Measurements from ENCODE around the gene PRR33.
"Not testable (repeated sequence)": the region's sequence is repeated elsewhere in the genome, so short reads cannot be mapped to it uniquely, and the experiment has no call there.

PRR33 gene

DNA sequence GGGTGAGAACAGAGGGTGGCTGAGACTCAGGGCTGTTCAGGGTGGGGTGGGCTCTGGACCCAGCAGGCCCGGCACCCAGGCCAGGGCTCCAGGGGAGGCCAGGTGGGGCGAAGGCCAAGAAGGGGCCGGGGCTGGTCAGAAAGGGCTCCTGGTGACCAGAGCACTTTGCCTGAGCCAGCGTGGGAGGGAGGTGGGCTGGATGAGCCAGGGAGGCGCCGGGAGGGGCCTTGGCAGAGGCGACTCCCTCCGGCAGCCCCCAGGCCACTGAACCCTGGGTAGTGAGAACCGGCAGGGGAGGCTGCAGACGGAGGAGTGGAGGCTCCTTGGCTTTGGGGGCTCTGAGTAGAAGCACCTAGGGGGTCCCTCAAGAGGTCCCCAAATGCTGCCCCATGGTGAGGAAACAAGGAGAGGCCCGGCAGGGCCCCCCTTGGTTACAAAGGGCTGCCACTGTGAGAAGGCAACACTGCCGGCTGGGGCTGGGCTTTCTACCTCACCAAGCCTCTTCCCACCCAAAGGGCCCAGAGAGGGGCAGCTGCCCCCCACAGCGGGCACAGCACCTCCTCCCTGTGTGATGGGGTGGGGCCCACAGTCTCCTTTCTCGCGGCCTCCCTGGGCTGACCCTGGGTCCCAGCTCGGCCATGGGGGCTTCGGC is 17.1 kb downstream of the PRR33 start:
- DNase-seq, result not testable (repeated sequence)

DNA sequence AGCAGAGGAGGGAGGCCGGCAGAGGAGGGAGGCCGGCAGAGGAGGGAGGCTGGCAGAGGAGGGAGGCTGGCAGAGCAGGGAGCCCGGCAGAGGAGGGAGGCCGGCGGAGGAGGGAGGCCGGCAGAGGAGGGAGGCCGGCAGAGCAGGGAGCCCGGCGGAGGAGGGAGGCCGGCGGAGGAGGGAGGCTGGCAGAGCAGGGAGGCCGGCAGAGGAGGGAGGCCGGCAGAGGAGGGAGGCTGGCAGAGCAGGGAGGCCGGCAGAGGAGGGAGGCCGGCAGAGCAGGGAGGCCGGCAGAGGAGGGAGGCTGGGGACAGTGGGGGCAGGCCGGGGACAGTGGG is 17.9 kb downstream of the PRR33 start:
- not testable (repeated sequence) for DNase-seq

DNA sequence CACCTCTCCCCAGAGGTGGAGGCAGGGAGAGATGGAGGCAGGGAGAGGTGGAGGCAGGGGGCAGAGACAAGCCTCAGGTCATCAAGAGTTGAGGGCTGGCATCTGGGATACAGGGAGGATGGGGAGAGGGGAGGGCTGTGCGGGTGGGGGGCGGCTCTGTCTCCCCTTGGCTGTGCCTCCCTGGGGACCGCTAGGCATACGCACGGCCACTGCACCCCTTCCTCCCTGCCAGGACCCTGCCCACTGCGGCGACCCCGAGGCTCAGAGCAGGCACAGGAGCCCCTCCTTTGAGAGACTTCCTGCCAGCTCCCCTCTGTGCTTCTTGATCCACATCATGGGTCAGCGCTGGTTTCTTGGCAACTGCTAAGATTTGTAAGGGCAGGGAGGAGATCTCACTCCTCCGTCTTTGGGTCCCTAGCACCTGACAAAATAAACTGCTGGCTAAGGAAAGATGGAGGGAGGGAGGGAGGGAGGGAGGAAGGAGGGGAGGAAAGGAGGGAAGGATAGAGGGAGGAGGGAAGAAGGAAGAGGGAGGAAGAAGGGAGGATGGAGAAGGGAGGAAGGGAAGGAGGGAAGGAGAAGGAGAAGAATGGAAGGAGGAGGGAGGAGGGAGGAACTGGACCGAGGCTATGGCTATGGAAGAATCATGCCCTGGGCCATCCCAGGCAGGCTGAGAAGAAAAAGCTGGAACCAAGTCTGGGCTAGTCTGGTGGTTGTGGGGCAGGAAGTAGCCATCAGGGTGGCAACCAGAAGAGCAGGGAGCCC is 18.5 kb downstream of the PRR33 start:
- DNase-seq, result no peak

DNA sequence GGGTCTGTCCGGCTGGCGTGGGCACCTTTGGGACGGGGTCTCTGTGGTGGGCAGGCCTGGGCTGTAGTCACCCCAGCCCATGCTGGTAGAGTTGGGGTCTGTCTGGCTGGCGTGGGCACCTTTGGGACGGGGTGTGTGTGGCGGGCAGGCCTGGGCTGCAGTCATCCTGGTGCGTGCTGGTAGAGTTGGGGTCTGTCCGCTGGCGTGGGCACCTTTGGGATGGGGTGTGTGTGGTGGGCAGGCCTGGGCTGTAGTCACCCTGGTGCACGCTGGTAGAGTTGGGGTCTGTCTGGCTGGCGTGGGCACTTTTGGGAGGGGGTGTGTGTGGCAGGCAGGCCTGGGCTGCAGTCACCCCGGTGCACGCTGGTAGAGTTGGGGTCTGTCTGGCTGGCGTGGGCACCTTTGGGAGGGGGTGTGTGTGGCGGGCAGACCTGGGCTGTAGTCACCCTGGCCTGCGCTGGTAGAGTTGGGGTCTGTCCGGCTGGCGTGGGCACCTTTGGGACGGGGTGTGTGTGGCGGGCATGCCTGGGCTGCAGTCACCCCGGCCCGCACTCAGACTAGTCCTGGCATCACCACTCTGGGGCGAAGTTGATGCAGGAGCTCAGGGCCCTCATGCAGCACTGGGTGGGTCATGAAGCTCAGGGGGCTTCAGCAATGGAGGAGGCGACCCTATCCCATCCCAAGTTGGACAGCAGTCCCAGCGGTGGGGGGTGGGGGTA is 19.3 kb downstream of the PRR33 start:
- no peak for DNase-seq

DNA sequence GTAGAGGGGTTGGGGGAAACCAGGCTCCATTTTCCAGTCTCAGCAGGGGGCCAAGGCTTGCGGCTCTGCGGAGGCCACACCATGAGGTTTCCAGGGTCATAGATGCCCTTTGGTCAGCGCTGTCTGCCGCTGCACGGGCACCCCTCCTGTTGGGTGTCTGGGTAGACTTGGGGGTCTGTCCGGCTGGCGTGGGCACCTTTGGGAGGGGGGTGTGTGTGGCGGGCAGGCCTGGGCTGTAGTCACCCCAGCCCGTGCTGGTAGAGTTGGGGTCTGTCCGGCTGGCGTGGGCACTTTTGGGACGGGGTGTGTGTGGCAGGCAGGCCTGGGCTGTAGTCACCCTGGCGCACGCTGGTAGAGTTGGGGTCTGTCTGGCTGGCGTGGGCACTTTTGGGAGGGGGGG is 20.2 kb downstream of the PRR33 start:
- DNase-seq, result no peak

DNA sequence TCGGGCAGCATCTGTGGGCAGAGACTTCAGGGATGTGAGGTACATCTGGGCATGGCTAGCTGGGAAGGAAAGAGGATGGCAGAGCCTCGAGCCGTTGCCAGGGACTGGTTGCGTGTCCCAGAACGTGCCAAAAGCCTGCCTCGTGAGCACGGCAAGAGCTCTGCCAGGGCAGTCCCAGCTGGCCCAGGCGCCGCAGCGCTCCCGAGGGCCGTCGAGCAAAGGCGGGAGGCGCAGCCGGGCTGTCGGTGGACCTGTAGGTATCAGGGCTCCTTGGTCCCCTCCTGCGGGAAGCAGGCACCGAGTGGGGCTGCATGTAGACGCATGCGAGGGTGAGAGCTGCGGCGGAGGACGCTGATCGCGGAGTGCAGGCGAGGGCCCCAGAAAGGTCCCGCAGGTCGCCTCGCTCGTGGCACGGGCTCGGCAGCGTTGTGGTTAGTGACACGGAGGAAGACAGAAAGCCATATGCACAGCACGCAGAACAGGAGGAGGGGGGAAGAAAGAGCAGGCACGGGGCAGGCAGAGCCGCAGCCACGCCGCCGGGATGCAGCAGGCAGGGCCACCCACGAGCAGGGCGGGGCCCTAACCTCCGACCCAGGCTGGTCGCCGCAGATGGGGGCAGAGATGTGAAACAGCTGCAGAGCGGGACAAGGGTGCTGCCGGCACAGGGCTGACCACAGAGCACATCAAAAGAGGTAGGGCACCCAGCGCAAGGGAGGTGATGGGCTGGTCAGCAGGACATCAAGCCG is 20.8 kb downstream of the PRR33 start:
- no peak for DNase-seq

DNA sequence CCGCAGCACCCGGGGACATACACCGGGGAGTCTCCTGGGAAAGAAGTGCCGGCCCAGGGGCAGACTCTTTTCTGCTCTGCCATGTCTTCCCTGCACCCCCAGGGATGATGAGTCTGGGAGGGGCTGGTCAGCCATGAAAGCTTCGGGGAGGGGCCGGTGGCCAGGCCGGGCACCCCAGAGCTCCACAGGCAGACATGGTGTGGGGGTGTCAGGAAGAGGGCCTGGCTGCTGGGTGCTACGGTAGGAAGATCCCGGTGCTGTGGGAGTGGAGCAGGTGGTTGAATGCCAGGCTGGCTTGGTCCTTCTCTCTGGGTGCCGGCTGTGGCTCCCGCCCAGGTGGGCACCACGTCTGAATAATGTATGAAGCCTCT is 21.4 kb downstream of the PRR33 start:
- DNase-seq, result no peak

DNA sequence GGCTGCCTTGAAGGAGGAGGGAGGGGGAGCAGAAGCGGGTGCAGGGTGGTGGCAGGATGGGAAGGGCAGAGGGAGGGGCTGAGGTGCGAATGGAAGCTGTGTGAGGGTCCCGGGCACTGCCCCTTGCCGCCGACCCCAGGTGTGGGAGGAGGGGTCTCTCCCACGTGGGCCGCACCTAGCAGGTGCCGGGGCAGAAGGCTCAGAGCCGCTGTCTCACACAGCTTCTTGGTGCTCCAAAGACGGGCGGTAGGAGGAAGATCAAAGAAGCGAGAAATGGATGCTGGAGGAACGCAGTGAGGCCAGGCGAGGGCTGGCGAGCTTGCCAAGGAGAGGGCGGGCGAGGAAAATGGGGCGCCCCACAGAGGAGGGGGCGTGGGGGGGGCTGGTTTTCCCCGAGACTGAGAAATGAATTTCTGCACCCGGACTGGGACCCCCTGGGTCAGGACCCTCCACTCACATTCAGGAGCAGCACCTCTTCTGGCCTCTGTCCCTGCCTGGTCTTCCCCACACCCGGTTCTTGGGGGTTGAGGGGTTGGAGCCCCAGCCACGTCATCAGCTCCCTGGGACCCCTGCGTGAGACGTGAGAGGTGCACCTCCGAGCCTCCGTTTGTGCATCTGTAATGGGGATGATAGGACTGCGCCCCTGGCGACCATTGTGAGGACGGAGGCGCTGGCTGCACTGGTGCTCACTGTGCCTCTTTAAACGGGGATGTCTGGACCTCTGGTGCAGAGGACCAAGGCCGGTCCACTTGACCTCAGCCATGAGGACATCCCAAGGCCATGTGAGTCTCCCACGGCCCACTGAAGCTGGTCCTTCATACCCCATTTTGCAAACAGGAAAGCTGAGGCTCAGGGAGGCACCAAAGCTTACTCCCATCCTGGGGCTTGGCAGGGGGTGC is 22.0 kb downstream of the PRR33 start:
- no peak for DNase-seq

DNA sequence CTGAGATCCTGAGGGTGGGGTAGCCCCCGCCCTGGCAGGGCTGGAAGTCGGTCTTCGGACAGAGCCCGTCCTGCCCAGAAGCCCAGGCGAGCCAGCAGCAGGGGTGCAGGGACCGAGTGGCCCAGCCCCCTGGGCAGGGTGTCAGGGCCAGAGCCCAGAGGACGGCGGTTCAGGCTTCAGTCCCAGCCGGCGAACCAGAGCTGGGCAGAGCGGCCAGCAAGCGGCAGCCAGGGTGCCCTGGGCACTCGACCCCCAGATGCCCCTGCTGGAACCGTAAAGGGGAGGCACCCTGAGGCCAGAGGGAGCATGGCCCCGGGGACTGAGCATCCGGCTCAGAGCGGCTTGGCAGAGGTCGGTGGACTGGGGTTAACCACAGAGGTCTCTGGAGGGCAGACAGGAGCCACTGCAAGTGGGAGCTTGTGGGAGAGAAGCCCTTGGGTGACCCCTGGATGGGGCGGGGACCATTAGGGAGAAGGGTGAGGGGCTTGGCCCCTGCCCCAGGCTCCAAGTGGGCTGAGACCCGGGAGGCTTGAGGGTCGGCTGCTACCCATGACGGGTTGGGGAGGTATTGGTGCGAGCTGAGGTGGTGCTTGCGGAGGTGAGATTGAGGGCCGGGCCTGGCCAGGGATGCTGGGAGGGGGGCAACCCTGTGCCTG is 22.9 kb downstream of the PRR33 start:
- no peak for DNase-seq

DNA sequence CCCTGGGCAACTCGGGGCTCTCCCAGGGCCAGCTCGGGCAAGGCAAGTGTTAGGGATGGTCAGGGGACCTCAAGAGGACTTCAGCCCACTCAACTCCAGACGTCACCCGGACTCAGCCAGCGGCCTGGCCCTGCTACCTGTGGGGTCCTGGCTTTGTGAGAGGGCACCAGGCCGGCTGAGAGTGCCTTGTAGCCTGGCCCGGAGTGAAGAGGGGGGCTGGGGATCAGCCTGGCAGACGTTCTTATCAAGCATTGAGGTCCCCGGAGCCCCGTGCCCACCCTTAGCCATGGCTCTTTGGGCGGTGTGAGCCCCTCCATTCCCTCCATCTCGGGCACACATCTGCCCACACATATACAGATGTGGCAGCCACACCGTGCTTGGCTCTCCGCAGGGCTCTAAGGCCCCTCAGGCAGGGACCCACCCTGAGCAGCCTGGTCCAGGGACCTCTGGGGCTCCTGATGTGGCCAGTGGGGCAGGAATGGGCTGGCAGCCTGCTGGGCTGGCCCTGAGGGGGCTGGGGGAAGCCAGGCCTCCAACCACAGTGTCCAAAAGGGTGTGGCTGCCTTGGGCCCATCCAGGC is 23.5 kb downstream of the PRR33 start:
- DNase-seq, result no peak

DNA sequence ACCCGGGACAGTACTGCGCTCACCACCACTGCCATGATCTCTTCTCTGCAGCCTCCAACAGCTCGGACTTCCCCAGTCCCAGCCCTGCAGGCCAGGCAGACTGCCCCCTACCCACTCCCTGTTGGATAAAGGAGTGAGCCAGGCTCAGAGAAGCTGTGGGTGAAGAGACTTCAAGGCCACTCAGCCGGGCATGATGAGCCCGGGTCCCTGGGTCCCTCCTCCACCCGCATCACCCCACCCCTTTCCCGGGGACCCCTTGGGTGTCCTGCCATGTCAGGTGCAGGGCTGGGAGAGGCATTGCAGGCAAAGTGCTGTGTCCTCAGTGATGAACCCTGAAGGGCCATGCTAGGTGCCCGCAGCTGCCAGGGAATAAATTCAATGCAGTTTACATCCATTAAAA is 24.3 kb downstream of the PRR33 start:
- DNase-seq, result no peak

DNA sequence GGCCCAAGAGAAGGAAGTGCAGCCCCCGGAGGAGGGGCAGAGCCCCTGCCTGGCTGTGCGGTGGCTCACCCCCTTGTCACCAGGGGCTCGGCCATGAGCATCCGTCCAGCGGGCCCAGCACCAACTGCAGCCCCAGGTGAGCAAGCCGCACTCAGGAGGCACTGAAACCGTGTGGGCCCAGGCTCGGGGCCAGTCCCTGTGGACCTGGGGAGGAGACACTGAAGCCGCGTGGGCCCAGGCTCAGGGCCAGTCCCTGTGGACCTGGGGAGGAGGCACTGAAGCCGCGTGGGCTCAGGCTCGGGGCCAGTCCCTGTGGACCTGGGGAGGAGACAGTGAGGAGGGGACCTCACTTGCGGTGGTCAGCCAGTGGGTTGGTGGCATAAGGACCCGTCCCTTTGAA is 24.9 kb downstream of the PRR33 start:
- no peak for DNase-seq

DNA sequence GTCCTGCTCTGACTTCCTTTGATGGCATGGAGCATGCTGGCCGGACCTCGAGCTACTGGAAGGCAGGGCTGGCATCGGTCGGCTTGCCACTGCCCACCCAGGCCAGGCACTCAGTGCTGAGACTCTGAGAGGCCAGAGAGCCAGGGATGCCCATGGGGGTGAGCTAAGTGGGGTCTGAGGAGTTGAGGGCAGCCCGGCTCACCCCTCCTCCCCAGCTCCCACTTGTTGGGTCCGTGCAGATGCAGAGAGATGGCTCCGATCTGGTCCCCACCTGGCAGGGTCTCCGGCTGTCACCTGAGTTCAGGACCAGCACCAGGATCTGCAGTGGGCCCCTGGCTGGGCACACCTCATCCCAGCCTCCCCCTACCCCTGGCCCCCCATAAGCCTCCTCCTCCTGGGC is 25.5 kb downstream of the PRR33 start:
- DNase-seq, result no peak

DNA sequence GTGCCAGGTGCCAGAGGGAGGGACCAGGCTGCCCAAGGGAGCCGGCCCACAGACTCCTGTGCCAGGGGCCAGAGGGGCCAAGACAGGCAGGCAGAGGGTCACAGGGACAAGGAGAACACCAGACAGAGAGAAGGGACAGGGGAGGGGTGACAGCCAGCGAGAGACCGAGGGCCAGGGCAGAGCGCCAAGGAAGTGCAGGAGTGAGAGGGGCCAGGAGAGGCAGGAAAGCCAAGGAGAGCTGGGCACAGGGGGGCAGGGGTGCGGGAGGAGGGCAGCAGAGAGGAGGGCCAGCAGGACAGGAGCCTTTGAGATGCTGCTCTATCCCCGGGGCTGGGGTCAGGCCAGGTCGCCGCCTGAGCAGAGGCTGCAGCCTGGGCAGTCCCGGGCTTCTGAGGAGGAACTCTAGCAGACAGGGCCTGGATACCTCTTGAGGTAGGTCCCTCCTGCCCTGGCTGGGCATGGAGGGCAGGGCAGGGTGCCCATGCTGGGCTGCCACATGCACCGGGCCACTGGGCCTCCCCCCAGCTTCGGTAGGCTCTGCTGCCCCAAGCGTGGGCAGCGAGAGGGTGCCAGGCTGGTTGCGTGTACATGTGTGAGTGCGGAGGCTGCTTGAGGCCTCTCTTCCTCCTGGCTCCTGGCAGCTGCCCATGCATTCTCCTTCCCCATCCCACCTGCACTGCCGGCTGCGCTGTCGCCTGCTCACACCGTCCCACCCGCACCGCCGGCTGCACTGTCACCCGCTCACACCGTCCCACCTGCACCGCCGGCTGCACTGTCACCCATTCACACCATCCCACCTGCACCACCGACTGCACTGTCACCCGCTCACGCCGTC is 26.6 kb downstream of the PRR33 start:
- no peak for DNase-seq

DNA sequence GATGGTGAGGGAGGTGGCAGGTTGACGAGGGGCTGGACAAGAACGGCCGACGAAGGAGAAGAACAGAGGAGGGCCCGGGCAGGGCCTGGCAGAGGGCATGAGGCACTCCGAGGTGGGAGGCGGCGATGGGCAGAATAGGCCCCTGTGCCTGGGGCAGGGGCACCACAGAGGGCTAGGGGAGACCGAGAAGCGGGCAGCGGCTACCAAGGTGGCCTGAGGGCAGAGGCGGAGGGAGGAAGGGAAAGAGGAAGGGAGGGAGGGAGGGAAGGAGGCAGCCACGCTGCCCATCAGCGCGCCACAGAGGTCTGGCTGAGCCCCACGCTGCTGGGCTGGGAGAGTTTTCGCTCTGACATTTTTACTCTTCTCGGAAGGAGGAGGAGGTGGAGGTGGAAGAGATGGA is 27.5 kb downstream of the PRR33 start:
- no peak for DNase-seq

DNA sequence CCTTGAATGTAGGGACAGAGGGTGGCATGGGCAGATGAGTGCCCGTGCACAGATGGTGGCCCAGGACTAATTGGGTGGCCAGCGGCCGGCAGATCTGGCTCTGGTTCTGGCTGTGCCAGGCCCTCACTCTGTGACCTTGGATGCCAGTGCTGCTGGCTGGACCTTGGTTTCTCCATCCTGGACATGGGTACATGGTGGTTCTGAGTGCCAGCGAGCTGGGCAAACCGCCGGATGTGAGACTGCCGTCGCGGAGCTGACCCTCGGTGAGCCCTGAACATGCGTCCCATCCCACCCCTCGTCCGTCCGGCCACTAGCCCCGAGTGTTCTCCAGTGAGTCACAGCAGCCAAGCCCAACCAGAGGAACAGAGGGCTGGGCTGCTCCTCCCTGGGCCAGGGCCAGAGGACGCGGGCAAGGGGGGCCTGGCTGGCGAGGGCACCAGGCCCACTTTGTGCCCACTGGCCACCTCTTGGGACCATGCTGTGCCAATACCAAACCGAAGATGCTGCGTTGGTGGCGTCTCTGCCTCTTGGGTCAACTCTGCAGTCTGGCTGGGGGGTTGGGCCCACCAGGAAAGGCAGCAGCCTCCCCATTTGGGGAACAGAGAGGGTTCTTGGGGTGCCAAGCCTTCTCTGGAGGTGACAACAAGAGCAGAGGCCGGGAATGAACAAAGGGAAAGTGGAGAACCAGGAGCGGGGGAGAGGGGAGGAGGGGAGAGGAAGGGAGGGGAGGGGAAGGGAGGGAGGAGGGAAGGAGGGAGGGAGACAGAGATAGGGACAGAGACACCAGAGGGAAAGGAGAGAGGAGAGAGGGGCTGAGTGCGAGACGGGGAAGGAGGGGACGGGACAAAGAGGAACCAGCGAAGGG is 28.1 kb downstream of the PRR33 start:
- DNase-seq, result no peak

DNA sequence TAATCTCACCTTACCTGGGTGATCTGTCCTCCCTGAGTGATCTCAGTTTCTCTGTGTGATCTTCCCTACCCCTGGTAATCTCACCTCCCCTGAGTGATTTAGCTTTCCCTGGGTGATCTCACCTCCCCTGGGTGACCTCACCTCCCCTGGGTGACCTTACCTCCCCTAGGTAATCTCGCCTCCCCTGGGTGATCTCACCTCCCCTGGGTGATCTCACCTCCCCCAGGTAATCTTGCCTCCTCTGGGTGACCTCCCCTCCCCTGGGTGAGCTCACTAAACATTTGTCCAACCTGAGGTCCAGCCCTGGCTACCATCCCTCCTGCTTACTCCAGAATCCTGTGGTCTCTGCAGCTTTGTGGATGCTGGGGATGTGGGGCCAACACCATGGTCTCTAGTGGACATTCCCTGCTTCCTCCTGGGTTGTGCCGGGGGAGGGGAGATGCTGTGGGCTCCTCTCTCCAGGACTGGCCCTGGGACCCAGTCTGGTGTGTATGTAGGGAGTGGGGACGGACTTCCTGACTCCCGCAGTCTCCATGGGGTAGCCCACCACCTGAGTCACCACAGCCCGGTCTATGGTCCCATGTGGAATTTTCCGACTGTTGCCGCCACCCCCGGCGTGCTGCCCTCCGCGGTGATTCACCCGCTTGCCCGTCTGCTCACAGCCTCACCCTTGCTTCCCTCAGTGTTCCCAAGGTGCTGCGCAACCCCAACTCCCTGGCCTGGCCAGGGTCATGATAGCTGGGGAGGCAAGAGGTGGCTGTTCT is 28.9 kb downstream of the PRR33 start:
- no peak for DNase-seq

All from NCI-H187 (cell line).